GM19351 (cell line): ENCODE data around the gene ABCC4.
"Not testable (repeated sequence)": the region's sequence is repeated elsewhere in the genome, so short reads cannot be mapped to it uniquely, and the experiment has no call there.

Experiments used
- ATAC-seq: cut with Tn5 transposase; IDR thresholded peaks from one replicate; pipeline ENCODE4 v1.9.1; 2021; ENCODE audit warnings: mild to moderate bottlenecking, moderate library complexity; ENCODE audit not compliant: unreplicated experiment

Gene ABCC4

DNA sequence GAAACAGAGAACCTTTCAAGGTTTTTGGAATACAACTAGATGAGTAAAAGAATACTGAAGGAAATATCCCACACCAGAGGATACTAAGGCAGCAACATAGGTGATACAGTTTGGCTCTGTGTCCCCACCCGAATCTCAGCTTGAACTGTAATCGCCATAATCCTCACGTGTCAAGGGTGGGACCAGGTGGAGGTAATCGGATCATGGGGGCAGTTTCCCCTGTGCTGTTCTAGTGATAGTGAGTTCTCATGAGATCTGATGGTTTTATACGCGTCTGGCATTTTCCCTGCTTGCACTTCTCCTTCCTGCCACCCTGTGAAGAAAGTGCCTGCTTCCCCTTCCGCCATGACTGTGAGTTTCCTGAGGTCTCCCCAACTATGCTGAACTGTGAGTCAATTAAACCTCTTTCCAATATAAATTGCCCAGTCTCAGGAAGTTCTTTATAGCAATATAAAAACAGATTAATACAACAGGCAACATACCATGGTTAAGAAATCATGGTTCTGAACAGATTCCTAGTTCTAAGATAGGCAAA is 97.0 kb downstream of the ABCC4 start:
- no peak for ATAC-seq

DNA sequence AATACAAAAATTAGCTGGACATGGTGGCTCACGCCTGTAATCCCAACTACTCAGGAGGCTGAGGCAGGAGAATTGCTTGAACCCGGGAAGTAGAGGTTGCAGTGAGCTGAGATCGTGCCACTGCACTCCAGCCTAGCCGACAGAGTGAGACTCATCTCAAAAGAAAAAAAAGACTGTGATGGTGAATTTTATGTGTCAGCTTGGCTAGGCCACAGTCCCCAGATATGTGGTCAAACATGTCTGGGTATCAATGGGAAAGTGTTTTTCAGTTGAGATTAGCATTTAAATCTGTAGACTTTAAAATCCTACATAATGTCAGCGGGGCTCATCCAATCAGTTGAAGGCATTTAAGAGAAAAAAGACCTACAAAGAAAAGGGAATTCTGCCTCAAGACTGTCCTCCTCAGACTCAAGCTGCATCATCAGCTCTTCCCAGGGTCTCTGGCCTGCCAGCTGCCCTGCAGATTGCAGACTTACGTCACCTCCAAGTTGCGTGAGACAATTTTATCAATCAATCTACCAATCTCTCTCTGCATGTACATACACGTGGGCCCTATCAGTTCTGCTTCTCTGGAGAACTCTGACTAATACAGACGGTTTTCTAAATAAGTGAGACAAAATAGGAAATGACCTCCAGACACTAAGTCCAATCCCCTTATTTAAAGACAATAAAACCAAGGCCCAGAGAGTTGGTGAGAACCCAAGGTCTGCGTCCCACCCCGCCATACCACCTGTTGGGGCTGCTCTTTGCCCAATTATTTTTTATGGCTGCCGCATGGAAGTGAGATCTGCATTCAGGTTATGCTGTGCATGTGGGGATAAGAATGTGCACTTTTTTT is 99.2 kb downstream of the ABCC4 start:
- no peak for ATAC-seq

DNA sequence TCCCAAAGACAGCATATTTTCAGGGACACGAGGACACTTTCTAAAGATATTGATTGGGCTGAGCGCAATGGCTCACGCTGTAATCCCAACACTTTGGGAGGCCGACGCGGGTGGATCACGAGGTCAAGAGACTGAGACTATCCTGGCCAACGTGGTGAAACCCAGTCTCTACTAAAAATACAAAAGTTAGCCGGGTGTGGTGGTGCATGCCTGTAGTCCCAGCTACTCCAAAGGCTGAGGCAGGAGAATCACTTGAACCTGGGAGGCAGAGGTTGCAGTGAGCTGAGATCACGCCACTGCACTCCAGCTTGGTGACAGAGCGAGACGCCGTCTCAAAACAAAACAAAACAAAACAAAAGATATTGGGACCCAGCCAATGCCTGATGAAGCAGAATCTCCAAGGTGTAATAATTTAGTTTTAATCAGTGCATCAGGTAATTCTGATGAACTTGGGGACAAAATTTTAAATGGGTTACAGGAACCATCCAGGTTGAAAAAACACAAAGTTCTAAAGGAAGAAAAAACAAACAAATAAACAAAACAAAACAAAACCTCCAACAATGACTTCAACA is 100.8 kb downstream of the ABCC4 start:
- not testable (repeated sequence) for ATAC-seq

DNA sequence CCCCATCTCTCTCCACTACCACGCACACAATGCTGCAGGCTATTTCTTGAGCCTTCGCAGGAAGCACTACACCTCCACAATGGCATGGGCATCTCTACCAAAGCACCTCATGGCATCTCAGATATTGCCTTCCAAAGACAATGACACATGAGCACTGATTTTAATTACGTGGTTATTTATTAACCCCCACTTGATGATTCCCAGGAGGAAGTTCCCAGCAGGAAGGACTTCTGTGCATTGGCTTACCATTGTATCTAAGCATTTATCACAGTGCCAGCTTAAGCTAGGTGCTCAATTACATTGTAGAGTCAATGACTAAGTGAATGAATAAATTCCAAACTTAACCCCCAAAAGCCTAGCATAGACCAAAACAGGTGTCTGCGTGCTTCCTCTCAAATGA is 101.4 kb downstream of the ABCC4 start:
- ATAC-seq = no peak

DNA sequence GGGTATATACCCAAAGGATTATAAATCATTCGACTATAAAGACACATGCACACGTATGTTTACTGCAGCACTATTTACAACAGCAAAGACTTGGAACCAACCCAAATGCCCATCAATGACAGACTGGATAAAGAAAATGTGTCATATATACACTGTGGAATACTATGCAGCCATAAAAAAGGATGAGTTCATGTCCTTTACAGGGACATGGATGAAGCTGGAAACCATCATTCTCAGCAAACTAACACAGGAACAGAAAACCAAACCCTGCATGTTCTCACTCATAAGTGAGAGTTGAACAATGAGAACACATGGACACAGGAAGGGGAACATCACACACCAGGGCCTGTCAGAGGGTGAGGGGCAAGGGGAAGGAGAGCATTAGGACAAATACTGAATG is 102.6 kb downstream of the ABCC4 start:
- ATAC-seq = not testable (repeated sequence)

DNA sequence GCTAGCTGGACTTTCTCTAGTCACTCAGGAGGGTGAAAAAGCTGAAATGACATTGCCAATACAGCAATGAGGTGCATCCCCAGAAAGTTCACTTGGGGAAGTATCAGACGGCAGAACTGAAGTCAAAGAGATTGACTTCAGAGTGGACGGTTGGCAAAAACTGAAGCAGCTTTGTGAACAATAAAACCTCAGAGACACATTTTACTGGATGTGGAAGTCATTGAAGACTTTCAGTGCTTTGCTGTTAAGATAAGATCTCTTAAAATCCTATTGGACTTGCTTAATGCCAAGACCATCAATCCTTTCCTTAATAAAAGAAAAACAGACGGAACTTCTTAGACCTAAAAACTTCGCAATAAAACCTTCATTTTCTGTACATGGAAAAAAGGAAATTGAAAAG is 103.7 kb downstream of the ABCC4 start:
- no peak for ATAC-seq

DNA sequence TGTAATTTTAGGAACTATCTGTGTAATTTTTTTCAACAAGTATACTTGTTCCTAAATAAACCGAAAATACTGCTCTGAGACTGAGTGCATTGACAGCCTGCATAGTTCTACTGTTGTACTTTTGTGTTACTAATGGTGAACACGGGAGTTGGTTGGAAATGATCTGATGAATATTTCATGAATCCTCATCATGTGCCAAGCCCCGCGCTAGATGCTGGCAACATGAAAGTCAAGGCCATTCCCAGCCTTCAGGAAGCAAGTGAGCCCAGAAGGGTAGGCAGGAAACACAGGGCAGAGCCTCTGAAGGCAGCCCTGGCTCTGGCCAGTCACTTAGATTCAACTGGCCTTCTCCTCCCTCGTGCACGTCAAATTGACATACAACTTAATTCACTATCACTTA is 106.1 kb downstream of the ABCC4 start:
- no peak for ATAC-seq

DNA sequence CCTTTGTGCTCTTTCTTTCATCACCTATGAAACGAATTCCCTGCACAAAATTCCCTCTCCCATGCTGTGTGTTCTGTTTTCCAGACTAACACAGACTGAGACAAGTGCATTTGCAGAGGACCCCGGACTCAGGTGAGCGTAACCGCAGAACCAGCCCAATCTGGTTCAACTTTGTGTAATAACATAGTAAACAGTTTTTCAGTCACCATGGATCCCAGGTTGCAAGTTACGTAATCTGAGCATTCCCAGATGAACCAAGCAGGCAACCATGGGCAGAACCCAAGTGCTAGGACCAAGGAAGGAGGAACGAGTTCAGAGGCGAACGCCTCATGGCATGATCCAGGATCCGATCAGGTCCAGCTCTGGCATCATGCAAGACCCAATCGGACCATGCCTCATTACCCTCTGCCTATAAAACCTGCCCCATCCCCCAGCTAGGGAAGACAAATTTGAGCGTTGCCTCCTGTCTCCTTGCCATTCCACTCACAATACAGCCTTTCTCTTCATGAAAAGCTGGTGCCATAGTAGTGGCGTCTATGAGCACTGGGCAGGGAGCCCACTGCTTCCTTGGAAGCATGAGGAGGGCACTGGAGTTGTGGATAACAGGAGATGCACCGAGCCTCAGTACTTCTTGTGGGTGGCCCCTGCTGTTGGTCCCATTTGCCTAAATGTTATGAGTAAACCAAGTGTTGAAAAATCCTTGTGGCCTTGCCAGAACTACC is 107.6 kb downstream of the ABCC4 start:
- no peak for ATAC-seq

DNA sequence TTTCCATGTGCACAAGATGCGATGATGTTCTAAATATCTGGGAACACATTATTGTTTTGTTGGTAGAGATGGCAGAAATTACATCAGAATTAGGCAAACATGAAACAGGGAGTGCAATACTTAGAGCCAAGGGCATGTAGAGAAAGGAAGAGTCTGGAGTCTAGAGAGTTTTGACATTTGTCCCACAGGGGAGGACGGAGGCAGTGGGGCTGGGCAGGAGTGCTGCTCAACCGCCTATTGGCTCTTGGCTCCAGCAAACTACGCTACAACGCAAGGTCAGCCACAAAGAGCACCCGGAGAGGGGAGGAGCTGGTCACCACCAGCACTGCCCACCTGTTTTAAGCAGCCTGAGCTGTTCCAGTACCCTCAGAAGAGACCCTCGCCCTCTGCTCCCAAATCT is 108.3 kb downstream of the ABCC4 start:
- no peak for ATAC-seq

DNA sequence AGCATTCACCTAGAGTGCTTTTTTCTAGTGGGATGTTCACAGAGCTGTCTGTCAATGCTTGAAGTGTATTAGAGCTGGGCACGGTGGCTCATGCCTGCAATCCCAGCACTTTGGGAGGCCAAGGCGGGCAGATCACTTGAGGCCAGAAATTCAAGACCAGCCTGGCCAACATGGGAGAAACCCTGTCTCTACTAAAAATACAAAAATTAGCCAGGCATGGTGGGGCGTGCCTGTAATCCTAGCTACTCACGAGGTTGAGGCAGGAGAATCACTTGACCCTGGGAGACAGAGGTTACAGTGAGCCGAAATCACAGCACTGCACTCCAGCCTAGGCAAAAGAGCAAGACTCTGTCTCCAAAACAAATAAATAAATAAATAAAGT is 108.7 kb downstream of the ABCC4 start:
- ATAC-seq = not testable (repeated sequence)

DNA sequence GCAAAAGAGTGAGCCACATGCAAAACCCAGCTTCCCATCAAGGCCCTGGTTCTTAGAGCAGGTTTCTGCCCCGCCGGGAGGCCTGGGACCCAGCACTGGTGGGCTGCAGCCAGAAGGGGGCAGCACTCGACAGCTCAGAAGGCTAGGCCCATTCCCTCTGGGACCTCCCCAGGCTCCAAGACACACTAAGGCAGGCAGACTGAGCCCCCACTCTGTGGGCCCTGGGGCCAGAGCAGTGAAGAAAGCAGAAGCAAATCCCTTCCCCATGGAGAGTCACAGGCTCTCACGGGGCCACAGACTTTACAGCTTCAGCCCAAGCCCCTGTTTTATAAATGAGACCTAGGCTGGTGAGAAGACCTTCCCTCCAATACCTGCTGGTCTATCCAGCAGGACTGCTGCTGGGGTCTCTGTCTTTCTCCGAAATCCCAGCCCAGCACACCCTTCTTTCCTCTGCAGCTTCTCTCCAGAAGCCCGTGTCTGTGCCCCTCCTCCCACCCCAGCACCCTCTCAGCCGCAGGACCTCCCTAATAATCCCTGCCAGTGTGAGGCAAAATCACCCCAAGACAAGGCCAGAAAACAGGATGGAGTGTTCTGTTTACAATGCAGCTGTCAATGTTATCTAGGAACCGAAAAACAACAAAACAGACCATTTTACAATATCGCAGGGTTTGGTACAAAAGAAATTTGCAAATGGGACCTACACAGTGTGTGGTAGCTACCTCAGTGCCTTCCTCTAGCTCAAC is 109.3 kb downstream of the ABCC4 start:
- peak; percentile 96 for ATAC-seq

DNA sequence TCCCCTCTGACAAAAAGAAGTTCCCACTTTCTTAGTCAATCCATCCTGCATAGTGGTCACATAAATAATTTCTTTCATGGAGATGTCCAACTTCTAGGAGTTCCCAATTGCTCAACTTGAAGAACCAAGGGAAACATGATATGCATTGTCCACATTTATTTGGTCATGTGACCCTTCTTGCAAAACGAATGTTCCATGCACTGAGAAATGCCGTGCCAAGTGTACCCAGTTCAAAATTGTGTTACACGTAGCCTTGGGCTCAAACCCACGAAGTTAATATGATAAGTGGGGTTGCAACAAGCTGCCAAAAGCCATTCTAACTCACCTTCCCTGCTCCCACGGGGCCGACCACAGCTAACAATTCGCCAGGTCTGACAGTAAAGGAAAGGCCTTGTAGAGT is 113.1 kb downstream of the ABCC4 start:
- ATAC-seq = no peak

DNA sequence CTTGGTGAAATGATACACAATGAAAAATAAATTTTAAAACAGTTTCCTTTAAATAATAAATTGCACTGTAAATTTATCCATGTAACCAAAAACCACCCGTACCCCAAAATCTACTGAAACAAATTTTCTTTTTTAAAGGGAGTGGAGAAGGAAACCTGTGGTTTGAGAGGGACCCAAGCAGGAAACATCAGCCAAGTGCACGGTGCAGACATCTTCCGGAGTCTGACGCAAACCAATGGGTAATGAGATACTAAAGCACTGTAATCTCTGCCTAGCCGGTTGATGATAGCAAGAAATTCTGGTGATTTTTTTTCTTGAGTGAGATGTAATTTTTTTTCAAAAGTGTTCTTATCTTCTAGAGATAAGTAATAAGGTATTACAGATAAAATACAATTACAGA is 115.4 kb downstream of the ABCC4 start:
- ATAC-seq = no peak

DNA sequence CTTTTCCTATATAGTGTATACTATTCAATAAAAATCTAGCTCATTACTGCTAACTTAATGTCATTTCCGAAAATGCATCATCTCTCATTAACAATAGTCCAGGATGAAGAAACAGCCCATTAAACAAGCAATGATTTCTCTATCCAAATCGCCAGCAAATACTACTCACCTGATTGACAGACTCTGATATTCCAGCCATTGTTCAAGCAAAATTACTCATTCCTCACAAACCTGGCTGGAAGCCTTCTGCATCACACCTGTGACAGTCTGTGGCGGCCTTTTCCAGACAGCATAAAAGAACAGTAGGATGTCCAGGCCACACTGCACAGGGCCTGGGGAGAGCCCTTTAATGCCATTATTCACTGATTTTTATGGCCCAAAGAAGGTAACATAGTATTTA is 115.9 kb downstream of the ABCC4 start:
- no peak for ATAC-seq

DNA sequence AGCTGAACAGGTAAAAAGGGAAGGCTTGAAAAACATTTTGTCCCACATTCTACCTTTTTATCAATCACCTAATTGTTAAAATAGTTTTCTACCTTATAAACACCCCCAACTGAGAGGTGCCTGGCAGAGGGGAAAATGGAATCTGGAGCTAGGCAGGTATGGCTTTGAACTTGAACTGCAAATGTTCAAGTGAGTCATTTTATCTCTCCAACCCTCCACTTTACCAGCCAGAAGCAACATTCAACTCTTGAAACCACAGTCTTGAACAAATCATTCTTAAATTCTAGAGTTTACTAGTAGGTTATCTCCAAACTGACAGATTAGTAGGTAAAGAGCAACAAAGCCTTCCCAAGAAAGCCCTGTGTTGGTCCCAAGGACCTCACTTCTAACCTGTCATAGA is 116.9 kb downstream of the ABCC4 start:
- ATAC-seq = no peak

DNA sequence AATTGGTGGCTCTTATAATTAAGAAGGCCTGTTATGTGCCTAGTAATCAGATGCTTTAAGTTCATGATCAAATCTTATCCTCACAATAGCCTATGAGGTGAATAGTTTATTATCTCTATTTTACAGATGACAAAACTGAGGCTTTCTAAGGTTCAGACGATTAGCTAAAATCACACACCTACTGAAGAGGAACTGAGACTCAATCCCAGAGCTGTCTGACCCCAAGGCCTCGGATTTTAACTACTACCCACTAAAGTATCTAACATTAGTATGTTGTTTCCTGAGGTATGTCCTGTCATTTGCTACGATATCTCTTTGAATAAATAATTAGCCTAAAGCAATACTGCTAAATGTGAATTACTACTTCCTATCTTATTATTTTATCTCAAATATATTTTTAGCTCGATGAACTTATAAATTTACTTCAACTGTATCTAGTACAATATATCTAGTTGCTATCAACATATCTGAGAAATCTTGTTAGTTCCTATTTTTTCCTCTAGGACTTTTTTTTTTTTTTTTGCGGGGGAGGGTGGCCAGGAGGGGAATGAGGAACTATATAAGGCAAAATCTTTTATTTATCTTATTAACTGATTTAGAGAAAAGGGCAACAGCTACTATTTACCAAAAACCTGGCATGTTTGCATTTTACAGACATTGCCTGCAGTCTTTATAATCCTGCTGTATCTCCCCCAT is 118.5 kb downstream of the ABCC4 start:
- peak; percentile 74 for ATAC-seq

DNA sequence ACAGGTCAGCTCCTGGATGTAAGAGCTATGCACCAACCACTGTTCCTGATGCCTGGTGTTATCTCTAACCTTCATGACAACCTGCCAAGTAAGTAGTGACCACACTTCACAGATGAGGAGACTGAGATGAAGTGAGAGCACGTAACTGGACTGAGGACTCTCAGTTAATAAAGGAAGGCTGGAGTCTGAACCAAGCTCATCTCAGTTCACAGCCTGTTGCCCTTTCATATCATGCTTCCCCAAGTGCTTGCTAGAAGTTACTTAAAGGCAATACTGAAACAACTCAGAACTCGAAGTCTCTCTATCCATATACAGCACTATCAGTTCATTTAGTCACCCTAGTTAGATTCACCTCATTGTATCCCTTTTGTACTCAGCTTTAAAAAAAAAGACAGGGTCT is 119.7 kb downstream of the ABCC4 start:
- peak; percentile 76 for ATAC-seq

DNA sequence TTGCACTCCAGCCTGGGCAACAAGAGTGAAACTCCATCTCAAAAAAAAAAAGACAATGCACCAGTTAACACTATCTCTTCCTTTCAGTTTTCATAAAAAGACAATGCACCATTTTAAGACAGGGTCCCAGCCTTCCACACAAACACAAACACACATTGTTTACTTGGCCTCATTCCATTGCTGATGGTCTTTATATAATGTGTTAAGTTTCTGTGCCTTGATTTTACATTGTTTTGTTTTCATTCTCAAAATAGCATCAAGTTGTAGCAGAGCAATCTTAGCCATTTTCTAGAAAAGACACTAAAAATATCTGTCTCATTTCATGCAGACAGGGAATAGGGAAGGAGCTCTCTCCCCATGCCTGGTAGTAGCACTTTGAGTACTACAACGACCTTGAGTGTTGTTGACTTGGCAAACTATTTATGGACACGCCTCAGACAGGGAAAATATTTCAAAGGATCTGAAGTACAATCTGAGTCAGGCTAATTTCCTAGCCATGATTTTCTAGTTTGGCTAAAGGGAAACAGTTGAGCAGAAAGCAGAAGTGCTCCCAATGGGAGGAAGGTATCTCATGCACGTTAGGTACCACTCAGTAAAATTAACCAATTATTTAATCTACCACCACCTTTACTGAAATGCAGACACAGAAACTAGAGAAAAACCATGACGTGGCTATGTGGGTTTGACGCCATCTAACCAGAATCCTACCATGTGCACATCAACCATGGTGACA is 120.6 kb downstream of the ABCC4 start:
- ATAC-seq = no peak

DNA sequence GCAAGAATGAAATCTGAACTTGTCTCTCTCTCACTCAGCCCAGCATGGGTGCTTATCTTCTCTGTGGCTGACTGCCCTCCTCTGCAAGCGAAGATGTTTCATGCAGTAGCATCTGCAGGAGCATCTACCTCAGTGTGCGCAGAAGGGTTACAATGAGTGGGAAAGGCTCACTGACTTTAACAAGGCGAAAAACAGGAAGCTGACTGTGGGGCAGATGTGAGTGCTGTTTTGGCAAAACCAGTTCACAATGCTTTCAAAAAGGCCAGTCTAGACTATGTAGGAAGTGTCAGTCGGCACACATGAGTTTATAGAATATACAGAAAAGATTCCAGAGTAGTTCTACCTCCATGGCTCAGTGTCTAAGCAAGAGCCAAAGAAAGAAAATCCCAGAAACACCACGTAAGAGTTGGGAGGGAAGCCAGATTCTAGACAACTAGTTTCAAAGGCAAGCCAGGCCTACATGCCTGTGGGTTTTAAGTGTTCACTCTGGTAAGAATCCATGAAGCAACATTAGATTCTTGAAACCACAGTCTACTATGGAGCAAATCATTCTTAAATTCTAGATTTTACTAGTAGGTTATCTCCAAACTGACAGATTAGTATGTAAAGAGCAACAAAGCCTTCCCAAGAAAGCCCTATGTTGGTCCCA is 124.5 kb downstream of the ABCC4 start:
- no peak for ATAC-seq
